Ishikawa (cell line): ENCODE data around the gene BPIFB1.

Experiments
- CEBPB ChIP-seq: IDR thresholded peaks from 2 replicates; pipeline ENCODE4 v1.6.1; 2012
- CREB1 ChIP-seq: IDR thresholded peaks from 2 replicates; pipeline ENCODE4 v1.6.1; 2012; ENCODE audit warnings: low read depth
- EGR1 ChIP-seq: IDR thresholded peaks from 2 replicates; pipeline ENCODE4 v1.6.1; 2012
- EP300 ChIP-seq: IDR thresholded peaks from 2 replicates; pipeline ENCODE4 v1.6.1; 2012; ENCODE audit warnings: borderline replicate concordance
- FOXM1 ChIP-seq: IDR thresholded peaks from 2 replicates; pipeline ENCODE4 v1.6.1; 2012; ENCODE audit warnings: low read depth, borderline replicate concordance
- RAD21 ChIP-seq: IDR thresholded peaks from 2 replicates; pipeline ENCODE4 v1.6.1; 2012; ENCODE audit warnings: low read depth
- TAF1 ChIP-seq: IDR thresholded peaks from 2 replicates; pipeline ENCODE4 v1.6.1; 2012; ENCODE audit warnings: low read depth, mild to moderate bottlenecking
- TCF12 ChIP-seq: IDR thresholded peaks from 2 replicates; pipeline ENCODE4 v1.6.1; 2012; ENCODE audit warnings: low read depth
- YY1 ChIP-seq: IDR thresholded peaks from 2 replicates; pipeline ENCODE4 v1.6.1; 2012; ENCODE audit warnings: low read depth
- ZBTB7A ChIP-seq: IDR thresholded peaks from 2 replicates; pipeline ENCODE4 v1.6.1; 2012; ENCODE audit warnings: low read depth
- TF ChIP-seq, protein P1 (sequence below): IDR thresholded peaks from 2 replicates; pipeline ENCODE4 v1.6.1; 2012; ENCODE audit warnings: low read depth, mild to moderate bottlenecking
- TF ChIP-seq, protein P2 (sequence below): IDR thresholded peaks from 2 replicates; pipeline ENCODE4 v1.6.1; 2012
- TF ChIP-seq, protein P3 (sequence below): IDR thresholded peaks from 2 replicates; pipeline ENCODE4 v1.6.1; 2012

DNA sequence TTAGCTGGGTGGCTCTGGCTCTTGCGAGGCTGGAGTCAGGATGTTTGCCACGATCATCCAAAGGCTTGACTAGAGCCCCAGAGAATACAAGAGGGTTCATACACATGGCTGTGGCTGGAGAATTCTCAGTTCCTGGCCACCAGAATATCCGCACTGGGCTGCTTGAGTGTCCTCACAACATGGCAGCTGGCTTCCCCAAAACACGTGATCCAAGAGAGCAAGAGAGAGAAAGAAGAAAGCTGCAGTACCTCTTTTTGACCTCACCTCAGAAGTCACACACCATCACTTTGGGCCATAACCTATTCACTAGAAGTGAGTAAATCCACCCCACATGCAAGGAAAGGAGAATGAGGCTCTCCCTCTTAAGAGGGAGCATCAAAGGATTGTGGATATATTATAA lies 21.5 kb upstream of the BPIFB1 start:
- TF ChIP-seq, protein P1, sequence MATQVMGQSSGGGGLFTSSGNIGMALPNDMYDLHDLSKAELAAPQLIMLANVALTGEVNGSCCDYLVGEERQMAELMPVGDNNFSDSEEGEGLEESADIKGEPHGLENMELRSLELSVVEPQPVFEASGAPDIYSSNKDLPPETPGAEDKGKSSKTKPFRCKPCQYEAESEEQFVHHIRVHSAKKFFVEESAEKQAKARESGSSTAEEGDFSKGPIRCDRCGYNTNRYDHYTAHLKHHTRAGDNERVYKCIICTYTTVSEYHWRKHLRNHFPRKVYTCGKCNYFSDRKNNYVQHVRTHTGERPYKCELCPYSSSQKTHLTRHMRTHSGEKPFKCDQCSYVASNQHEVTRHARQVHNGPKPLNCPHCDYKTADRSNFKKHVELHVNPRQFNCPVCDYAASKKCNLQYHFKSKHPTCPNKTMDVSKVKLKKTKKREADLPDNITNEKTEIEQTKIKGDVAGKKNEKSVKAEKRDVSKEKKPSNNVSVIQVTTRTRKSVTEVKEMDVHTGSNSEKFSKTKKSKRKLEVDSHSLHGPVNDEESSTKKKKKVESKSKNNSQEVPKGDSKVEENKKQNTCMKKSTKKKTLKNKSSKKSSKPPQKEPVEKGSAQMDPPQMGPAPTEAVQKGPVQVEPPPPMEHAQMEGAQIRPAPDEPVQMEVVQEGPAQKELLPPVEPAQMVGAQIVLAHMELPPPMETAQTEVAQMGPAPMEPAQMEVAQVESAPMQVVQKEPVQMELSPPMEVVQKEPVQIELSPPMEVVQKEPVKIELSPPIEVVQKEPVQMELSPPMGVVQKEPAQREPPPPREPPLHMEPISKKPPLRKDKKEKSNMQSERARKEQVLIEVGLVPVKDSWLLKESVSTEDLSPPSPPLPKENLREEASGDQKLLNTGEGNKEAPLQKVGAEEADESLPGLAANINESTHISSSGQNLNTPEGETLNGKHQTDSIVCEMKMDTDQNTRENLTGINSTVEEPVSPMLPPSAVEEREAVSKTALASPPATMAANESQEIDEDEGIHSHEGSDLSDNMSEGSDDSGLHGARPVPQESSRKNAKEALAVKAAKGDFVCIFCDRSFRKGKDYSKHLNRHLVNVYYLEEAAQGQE: no peak
- no peak for TF ChIP-seq TAF1
- TF ChIP-seq YY1: no peak
- TF ChIP-seq CREB1: no peak
- TF ChIP-seq RAD21: no peak
- no peak for TF ChIP-seq EGR1
- TF ChIP-seq, protein P2, sequence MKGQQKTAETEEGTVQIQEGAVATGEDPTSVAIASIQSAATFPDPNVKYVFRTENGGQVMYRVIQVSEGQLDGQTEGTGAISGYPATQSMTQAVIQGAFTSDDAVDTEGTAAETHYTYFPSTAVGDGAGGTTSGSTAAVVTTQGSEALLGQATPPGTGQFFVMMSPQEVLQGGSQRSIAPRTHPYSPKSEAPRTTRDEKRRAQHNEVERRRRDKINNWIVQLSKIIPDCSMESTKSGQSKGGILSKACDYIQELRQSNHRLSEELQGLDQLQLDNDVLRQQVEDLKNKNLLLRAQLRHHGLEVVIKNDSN: no peak
- no peak for TF ChIP-seq CEBPB
- TF ChIP-seq EP300: no peak
- TF ChIP-seq, protein P3, sequence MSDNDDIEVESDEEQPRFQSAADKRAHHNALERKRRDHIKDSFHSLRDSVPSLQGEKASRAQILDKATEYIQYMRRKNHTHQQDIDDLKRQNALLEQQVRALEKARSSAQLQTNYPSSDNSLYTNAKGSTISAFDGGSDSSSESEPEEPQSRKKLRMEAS: no peak
- no peak for TF ChIP-seq ZBTB7A
- TF ChIP-seq TCF12: no peak
- TF ChIP-seq FOXM1: no peak
